HEK293 (cell line): ENCODE data around the gene ANKZF1.

Source experiments
- CTCF ChIA-PET: fragments of 350-600 bp; formaldehyde crosslinking; extraction: SDS; loops from one replicate; lab custom pipeline; 2021; ENCODE audit warnings: antibody characterized with exemption; lab: Yijun Ruan, JAX
- POLR2A ChIA-PET: fragments of 300-600 bp; formaldehyde crosslinking; extraction: SDS; loops from one replicate; lab custom pipeline; 2020; ENCODE audit warnings: antibody characterized with exemption, inconsistent platforms; lab: Yijun Ruan, JAX
- H3K27ac ChIP-seq: fragments of 200-500 bp; sonication (Bioruptor generic); 2 replicates; pipeline ENCODE4 v1.5.1; 2014; ENCODE audit warnings: low read depth, low read length, control low read depth, inconsistent platforms; ENCODE audit errors: extremely low read depth
- H3K36me3 ChIP-seq, 2 experiments: fragments of 200-500 bp in 1 of 2; sonication (Bioruptor generic) in 1 of 2; 1 replicate in 1 of 2; 2 replicates in 1 of 2; pipeline ENCODE4 v1.5.1; 2014 to 2017; ENCODE audit warnings: inconsistent platforms in 2 of 2, low read length in 2 of 2; ENCODE audit not compliant: control insufficient read depth in 2 of 2, insufficient read depth in 1 of 2
- H3K4me1 ChIP-seq: fragments of 200-500 bp; sonication (Bioruptor generic); 2 replicates; pipeline ENCODE4 v1.5.1; 2014; ENCODE audit warnings: mild to moderate bottlenecking, low read length, inconsistent platforms; ENCODE audit not compliant: control insufficient read depth, insufficient read depth
- H3K4me3 ChIP-seq: 2 replicates; pipeline ENCODE4 v1.5.1; 2011; ENCODE audit warnings: low read depth, mild to moderate bottlenecking, control low read depth, low read length, moderate library complexity
- H3K9me3 ChIP-seq: fragments of 200-500 bp; sonication (Bioruptor generic); 2 replicates; pipeline ENCODE4 v1.5.1; 2014; ENCODE audit warnings: low read depth, low read length, inconsistent platforms; ENCODE audit not compliant: control insufficient read depth, insufficient read depth
- HOXA7 ChIP-seq: sonication (generic); formaldehyde crosslinking; IDR thresholded peaks from 2 replicates; pipeline ENCODE4 v1.8.1; 2022; ENCODE audit warnings: missing genetic modification reagents, borderline replicate concordance
- OSR2 ChIP-seq: fragments of 450-650 bp; formaldehyde crosslinking; IDR thresholded peaks from 2 replicates; pipeline ENCODE4 v1.5.1; 2016; ENCODE audit warnings: missing biosample characterization, missing genetic modification characterization
- PATZ1 ChIP-seq: fragments of 450-650 bp; formaldehyde crosslinking; IDR thresholded peaks from 2 replicates; pipeline ENCODE4 v1.5.1; 2016; ENCODE audit warnings: missing biosample characterization, missing genetic modification characterization
- ZNF140 ChIP-seq: fragments of 450-650 bp; formaldehyde crosslinking; IDR thresholded peaks from 2 replicates; pipeline ENCODE4 v1.5.1; 2016; ENCODE audit warnings: missing biosample characterization, missing genetic modification characterization
- ZNF274 ChIP-seq, 2 experiments: fragments of 200-500 bp in 1 of 2; fragments of 450-650 bp in 1 of 2; sonication (Bioruptor generic) in 1 of 2; formaldehyde crosslinking in 1 of 2; IDR thresholded peaks; 2 replicates each; pipeline versions ENCODE4 v1.5.1 to v1.6.1; 2014 to 2016; ENCODE audit warnings: borderline replicate concordance in 1 of 2, inconsistent platforms in 1 of 2, low read length in 1 of 2, missing biosample characterization in 1 of 2, missing genetic modification characterization in 1 of 2
- ZNF391 ChIP-seq: fragments of 450-650 bp; formaldehyde crosslinking; IDR thresholded peaks from 2 replicates; pipeline ENCODE4 v1.5.1; 2016; ENCODE audit warnings: low read depth, missing biosample characterization, missing genetic modification characterization, borderline replicate concordance
- ZNF433 ChIP-seq: fragments of 450-650 bp; formaldehyde crosslinking; IDR thresholded peaks from 2 replicates; pipeline ENCODE4 v1.5.1; 2016; ENCODE audit warnings: missing biosample characterization, missing genetic modification characterization, low read depth
- ZNF561 ChIP-seq: fragments of 450-650 bp; IDR thresholded peaks from 2 replicates; pipeline ENCODE4 v1.5.1; 2018; ENCODE audit warnings: missing biosample characterization, missing genetic modification characterization, borderline replicate concordance
- ZNF585B ChIP-seq: fragments of 450-650 bp; formaldehyde crosslinking; IDR thresholded peaks from 2 replicates; pipeline ENCODE4 v1.5.1; 2016; ENCODE audit warnings: missing biosample characterization, missing genetic modification characterization
- ZNF639 ChIP-seq: fragments of 450-650 bp; formaldehyde crosslinking; IDR thresholded peaks from 2 replicates; pipeline ENCODE4 v1.5.1; 2016; ENCODE audit warnings: missing biosample characterization, missing genetic modification characterization
- ZNF660 ChIP-seq: fragments of 450-650 bp; IDR thresholded peaks from 2 replicates; pipeline ENCODE4 v1.5.1; 2018; ENCODE audit warnings: missing biosample characterization, mild to moderate bottlenecking, missing genetic modification characterization
- ZNF701 ChIP-seq: fragments of 450-650 bp; formaldehyde crosslinking; IDR thresholded peaks from 2 replicates; pipeline ENCODE4 v1.5.1; 2016; ENCODE audit warnings: missing biosample characterization, missing genetic modification characterization
- ZNF792 ChIP-seq: fragments of 450-650 bp; formaldehyde crosslinking; IDR thresholded peaks from 2 replicates; pipeline ENCODE4 v1.5.1; 2016; ENCODE audit warnings: missing biosample characterization, missing genetic modification characterization
- TF ChIP-seq, protein P1 (sequence below): fragments of 450-650 bp; formaldehyde crosslinking; IDR thresholded peaks from 2 replicates; pipeline ENCODE4 v1.5.1; 2016; ENCODE audit warnings: missing biosample characterization, missing genetic modification characterization
- TF ChIP-seq, protein P2 (sequence below): fragments of 450-650 bp; formaldehyde crosslinking; IDR thresholded peaks from 2 replicates; pipeline ENCODE4 v1.5.0; 2017; ENCODE audit warnings: missing biosample characterization, missing genetic modification characterization, borderline replicate concordance

ANKZF1 gene

GRCh38 chr2:219250049-219250781, 20.6 kb downstream of the ANKZF1 start:
- ChIA-PET POLR2A (interaction anchor here (0.8 to 3.3 kb wide), 11 partner anchors 8 to 74 kb away, joined by 3 to 17 read pairs (median 4); partner anchors contain the start of genes ANKZF1, ATG9A, CNPPD1 and DNAJB2), CTCF (interaction anchor here (0.8 to 6.2 kb wide), 3 partner anchors 26 to 78 kb away, joined by 3 to 83 read pairs (median 39); partner anchors contain the start of gene DNAJB2)
- H3K4me3 ChIP-seq: no peak overlapping the region
- no peak overlapping the region for H3K27ac ChIP-seq
- TF ChIP-seq ZNF274 (IDR thresholded peaks at IDR 0.05; ENCODE audit: low read length) (no peak), ZNF274 (tag by site-specific recombination; IDR thresholded peaks at IDR 0.05; ENCODE audit: borderline replicate concordance) (no peak), ZNF140 (tag by site-specific recombination) (no peak), ZNF660 (tag by site-specific recombination) (no peak), ZNF585B (tag by site-specific recombination) (no peak), ZNF391 (tag by site-specific recombination) (no peak), ZNF639 (tag by site-specific recombination) (no peak)
- TF ChIP-seq, protein P1, sequence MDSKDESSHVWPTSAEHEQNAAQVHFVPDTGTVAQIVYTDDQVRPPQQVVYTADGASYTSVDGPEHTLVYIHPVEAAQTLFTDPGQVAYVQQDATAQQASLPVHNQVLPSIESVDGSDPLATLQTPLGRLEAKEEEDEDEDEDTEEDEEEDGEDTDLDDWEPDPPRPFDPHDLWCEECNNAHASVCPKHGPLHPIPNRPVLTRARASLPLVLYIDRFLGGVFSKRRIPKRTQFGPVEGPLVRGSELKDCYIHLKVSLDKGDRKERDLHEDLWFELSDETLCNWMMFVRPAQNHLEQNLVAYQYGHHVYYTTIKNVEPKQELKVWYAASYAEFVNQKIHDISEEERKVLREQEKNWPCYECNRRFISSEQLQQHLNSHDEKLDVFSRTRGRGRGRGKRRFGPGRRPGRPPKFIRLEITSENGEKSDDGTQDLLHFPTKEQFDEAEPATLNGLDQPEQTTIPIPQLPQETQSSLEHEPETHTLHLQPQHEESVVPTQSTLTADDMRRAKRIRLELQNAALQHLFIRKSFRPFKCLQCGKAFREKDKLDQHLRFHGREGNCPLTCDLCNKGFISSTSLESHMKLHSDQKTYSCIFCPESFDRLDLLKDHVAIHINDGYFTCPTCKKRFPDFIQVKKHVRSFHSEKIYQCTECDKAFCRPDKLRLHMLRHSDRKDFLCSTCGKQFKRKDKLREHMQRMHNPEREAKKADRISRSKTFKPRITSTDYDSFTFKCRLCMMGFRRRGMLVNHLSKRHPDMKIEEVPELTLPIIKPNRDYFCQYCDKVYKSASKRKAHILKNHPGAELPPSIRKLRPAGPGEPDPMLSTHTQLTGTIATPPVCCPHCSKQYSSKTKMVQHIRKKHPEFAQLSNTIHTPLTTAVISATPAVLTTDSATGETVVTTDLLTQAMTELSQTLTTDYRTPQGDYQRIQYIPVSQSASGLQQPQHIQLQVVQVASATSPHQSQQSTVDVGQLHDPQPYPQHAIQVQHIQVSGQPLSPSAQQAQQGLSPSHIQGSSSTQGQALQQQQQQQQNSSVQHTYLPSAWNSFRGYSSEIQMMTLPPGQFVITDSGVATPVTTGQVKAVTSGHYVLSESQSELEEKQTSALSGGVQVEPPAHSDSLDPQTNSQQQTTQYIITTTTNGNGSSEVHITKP (tag by site-specific recombination): no peak
- H3K4me1 ChIP-seq: peaks cover 10% of the 10 kb centered on the region
- peaks cover 0 to 34% of the 10 kb centered on the region in 2 experiments; a peak in 1 of 3 replicates for H3K36me3 ChIP-seq
- no peaks in the 10 kb centered on the region for H3K9me3 ChIP-seq

DNA sequence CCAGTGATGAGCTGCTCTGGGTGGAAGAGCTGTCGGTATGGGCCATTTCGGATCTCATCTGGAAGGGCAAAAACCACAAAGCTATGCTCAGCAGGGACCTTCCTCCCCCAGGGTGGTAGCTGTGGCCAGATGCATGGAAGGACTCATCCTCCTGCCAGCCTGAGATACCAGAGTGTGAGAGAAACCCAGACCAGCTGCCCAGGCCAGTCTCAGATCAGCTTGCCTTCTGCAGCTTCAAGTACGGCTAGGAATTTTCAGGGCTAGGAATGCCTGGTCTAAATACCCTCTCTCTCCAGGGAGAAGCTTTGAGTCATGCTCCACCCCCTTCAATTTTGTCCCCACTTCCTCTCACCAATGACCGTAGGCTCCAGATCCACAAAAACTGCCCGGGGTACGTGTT, 22.1 kb downstream of the ANKZF1 start:
- no peak for TF ChIP-seq PATZ1 (tag by site-specific recombination)
- TF ChIP-seq, protein P2, sequence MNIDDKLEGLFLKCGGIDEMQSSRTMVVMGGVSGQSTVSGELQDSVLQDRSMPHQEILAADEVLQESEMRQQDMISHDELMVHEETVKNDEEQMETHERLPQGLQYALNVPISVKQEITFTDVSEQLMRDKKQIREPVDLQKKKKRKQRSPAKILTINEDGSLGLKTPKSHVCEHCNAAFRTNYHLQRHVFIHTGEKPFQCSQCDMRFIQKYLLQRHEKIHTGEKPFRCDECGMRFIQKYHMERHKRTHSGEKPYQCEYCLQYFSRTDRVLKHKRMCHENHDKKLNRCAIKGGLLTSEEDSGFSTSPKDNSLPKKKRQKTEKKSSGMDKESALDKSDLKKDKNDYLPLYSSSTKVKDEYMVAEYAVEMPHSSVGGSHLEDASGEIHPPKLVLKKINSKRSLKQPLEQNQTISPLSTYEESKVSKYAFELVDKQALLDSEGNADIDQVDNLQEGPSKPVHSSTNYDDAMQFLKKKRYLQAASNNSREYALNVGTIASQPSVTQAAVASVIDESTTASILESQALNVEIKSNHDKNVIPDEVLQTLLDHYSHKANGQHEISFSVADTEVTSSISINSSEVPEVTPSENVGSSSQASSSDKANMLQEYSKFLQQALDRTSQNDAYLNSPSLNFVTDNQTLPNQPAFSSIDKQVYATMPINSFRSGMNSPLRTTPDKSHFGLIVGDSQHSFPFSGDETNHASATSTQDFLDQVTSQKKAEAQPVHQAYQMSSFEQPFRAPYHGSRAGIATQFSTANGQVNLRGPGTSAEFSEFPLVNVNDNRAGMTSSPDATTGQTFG: no peak
- no peak for TF ChIP-seq ZNF561 (tag by site-specific recombination)
- TF ChIP-seq ZNF433 (tag by site-specific recombination): no peak
- no peak for TF ChIP-seq ZNF701 (tag by site-specific recombination)
- no peak for TF ChIP-seq ZNF792 (tag by site-specific recombination)
- TF ChIP-seq ZNF140 (tag by site-specific recombination): no peak
- no peak for TF ChIP-seq OSR2 (tag by site-specific recombination)
- TF ChIP-seq HOXA7: no peak
- ChIA-PET POLR2A (interaction anchor here (1.1 to 2.1 kb wide), 3 partner anchors 23 to 45 kb away, joined by 3 to 5 read pairs (median 4); partner anchors contain the start of genes DNAJB2 and ZFAND2B), CTCF (interaction anchor here (0.6 to 6.2 kb wide), 5 partner anchors 22 to 94 kb away, joined by 3 to 83 read pairs (median 6); partner anchors contain the start of genes ANKZF1, ATG9A and DNAJB2)
- Histone ChIP-seq H3K4me1 (peaks cover 4% of the 10 kb centered on the region; the same call in 1 of the 2 replicates), H3K9me3 (no peaks in the 10 kb centered on the region), H3K27ac (no peak overlapping the region), H3K4me3 (no peak overlapping the region), H3K36me3 (peaks cover 0 to 31% of the 10 kb centered on the region in 2 experiments; a peak in 1 of 3 replicates)
